ENCODE data around the gene CBLN1.

DNA sequence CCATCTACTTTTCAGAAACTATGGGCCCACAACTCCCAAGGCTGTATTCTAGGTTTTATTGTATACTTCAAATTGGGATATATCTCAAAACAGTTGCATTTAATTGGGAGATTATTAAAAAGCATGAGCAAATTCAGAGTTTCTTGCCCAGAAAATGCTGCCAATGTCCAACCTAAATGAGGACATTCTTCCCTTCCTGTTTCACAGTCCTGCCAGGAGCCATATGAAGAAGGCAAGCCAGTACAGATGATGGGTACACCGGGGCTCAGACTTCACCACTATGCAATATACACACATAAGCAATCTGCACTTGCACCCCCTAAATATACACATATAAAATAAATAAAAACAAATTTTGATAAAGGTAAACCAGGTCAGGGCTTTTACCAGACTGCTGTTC lies 34.0 kb upstream of the CBLN1 start:
- TF ChIP-seq, protein P1, sequence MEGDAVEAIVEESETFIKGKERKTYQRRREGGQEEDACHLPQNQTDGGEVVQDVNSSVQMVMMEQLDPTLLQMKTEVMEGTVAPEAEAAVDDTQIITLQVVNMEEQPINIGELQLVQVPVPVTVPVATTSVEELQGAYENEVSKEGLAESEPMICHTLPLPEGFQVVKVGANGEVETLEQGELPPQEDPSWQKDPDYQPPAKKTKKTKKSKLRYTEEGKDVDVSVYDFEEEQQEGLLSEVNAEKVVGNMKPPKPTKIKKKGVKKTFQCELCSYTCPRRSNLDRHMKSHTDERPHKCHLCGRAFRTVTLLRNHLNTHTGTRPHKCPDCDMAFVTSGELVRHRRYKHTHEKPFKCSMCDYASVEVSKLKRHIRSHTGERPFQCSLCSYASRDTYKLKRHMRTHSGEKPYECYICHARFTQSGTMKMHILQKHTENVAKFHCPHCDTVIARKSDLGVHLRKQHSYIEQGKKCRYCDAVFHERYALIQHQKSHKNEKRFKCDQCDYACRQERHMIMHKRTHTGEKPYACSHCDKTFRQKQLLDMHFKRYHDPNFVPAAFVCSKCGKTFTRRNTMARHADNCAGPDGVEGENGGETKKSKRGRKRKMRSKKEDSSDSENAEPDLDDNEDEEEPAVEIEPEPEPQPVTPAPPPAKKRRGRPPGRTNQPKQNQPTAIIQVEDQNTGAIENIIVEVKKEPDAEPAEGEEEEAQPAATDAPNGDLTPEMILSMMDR (IDR thresholded peaks at IDR 0.05; ENCODE audit: low read depth, low read length), result no peak
- TF ChIP-seq EZH2phosphoT487 (IDR thresholded peaks at IDR 0.05; ENCODE audit: low read depth), result no peak
